ENCODE data around the gene EMILIN3.

- TF ChIP-seq YY1 (IDR thresholded peaks at IDR 0.05; ENCODE audit: insufficient read depth, insufficient read length) (no peak), SUZ12 (IDR thresholded peaks at IDR 0.05; ENCODE audit: extremely low read depth, insufficient read depth, insufficient read length) (no peak), ZNF274 (IDR thresholded peaks at IDR 0.05; ENCODE audit: low read depth, low read length) (no peak)
These were observed 23.8 kb downstream of the EMILIN3 start for GRCh38 chr20:41342474-41343464.
